Hindlimb muscle (tissue), 1 donor: Measurements from ENCODE around the gene GNRH2. TPM values are rescaled to one million over a fixed set of nuclear protein-coding genes. Genes with fewer than 3 reads are reported as not detected.
A peak's percentile ranks its signal among the peaks of the same experiment; 100 is the strongest.
"Not testable (repeated sequence)": the region's sequence is repeated elsewhere in the genome, so short reads cannot be mapped to it uniquely, and the experiment has no call there.

Experiments used
- DNase-seq: peaks from one replicate; pipeline ENCODE4 v3.0.0-alpha.2; 2013
- polyA plus RNA-seq: library from polyadenylated mRNA; unstranded; fragments of 120-200 nt; gene quantifications from one replicate; pipeline ENCODE4 v1.2.1, GENCODE V29; 2013; ENCODE audit not compliant: insufficient read length

Gene GNRH2
- polyA plus RNA-seq, 1 donor: 0.35 TPM

GRCh38 chr20:3042625-3043024 lies 797 bp upstream of the GNRH2 start:
- DNase-seq: peak; percentile 62

DNA sequence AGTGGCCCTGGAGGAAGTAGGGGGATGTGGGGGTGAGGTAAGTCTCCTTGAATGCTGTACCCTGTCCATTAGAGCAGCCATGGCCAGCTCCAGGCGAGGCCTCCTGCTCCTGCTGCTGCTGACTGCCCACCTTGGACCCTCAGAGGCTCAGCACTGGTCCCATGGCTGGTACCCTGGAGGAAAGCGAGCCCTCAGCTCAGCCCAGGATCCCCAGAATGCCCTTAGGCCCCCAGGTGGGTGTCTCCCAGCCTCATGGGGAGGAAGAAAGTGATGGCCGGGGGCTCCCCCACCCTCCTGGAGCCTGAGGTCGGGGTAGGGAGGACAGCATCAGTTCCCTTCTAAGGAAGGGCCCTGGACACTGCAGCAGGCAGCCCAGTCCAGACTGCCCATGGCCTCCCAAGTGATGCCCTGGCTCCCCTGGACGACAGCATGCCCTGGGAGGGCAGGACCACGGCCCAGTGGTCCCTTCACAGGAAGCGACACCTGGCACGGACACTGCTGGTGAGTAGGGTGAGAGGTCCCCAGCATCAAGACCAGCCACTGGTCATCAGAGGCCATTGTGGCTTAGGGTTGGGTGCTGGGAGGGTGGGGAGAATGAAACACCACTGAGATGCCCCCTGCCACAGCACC lies 1.0 kb downstream of the GNRH2 start:
- DNase-seq: no peak

GRCh38 chr20:3045042-3045815 lies 1.8 kb downstream of the GNRH2 start:
- DNase-seq: no peak

DNA sequence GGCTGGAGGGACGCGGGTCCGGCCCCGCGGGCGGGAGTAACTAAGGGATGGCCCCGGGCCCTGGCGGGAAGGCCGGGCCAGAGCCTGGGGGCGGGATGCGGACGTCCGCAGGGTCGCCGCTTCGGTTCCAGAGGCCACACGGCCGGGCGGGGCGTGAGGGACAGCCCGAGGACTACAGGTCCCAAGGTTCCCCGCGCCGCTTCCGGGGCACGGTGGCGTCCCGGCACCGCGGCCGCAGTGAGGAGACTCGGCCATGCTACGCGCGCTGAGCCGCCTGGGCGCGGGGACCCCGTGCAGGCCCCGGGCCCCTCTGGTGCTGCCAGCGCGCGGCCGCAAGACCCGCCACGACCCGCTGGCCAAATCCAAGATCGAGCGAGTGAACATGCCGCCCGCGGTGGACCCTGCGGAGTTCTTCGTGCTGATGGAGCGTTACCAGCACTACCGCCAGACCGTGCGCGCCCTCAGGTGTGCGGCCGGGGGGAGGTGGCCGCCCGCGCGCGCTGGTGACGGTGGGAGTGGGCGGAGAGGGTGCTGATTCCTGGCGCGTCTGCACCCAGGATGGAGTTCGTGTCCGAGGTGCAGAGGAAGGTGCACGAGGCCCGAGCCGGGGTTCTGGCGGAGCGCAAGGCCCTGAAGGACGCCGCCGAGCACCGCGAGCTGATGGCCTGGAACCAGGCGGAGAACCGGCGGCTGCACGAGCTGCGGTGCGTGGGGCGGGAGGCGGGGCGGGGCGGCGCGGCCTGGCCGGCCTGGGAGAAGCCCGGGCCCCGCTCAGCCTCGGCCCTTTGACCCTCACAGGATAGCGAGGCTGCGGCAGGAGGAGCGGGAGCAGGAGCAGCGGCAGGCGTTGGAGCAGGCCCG lies 2.6 kb downstream of the GNRH2 start, which contains the start of gene MRPS26:
Gene MRPS26, plus strand, starts transcription at position 237 of the 861 bp plus-strand sequence. Its CDS starts 17 bp downstream, at position 254.
- peak; percentile 93 for DNase-seq

DNA sequence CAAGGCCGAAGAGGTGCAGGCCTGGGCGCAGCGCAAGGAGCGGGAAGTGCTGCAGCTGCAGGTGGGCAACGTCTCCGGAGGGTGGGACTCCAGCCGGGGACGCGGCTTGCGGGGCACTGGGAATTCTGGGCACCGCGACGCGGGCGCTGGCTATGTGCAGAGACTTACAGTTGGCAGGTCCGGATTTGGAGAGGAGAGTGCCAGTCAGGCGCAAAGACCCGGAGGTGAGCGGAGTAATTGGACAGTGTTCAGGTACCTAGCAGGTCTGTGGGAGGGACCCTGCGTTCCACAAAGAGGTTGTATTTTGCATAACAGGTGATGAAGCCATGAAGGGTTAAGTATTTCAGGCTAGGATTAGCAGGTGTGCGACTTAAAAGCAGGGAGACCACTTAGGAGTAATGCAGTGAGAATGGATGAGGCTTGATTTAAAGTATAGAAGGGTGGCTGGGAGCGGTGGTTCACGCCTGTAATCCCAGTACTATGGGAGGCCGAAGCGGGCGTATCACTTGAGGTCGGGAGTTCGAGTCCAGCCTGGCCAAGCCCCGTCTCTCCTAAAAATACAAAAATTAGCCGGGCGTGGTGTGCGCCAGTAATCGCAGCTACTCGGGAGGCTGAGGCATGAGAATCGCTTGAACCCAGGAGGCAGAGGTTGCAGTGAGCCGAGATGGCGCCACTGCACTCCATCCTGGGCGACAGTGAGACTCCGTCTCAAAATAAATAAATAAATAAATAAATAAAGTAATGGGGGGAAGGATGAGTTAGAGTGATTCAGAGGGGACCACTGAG lies 3.4 kb downstream of the GNRH2 start:
- DNase-seq: no peak

DNA sequence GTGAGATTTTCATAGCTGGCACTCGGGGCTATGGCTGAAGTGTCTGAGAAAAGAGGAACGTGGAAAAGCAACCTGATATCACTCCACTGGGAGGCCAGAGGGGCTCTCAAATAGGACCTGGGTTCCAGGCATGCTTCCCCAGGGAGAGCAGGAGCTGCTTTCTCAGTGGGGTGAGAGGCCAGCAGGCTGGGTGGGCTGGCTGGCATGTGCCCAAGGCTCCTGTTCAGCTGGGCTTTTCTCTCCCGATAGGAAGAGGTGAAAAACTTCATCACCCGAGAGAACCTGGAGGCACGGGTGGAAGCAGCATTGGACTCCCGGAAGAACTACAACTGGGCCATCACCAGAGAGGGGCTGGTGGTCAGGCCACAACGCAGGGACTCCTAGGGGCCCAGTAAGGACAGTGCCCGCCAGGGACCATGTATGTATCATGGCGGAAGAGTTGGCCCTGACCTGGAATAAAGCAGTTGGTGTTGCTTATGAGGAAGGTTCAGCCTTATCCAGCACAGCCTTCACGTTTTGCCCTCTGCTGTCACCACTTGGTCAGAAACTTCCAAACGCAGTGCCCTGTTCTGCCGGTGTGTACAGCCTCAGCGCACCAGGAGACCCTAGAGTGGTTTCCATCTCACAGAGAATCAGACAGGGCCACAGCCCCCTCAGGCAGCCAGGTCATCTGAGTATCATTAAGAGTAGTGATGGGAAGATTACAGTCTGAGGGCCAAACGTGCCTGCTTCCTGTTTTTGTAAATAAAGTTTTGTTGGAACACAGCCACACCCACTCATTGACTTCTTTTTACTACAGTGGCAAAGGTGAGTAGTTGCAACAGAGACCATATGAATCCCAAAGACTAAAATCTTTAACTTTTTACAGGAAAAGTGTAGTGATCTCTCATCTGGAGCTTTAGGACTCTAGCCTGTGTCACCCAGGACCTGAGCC lies 4.3 kb downstream of the GNRH2 start:
- no peak for DNase-seq

DNA sequence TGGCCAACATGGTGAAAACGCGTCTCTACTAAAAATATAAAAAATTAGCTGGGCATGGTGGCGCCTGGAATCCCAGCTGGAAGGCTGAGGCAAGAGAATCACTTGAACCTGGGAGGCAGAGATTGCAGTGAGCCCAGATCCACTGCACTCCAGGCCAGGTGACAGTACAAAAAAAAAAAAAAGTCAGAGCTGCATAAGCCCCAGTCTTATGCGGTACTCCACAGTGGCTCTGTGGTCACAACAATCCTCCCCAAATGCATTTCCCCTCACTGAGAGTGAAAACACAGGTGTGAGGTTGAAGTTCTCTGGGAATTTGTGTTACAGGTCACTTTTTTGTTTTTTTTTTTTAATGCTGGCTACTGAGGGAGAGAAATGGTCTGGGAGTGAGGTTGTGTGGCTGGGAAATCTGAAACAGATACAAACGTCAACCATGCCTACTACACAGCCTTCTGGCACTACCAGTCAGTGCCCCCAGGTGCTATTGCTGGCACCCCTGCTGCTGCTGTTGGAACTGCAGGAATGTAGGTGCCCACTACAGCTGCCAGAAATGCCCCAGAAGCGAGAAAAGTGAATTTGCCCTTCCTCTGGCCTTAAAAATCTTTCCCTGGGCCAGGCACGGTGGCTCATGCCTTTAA lies 8.1 kb downstream of the GNRH2 start:
- no peak for DNase-seq

GRCh38 chr20:3059489-3059888 lies 16.1 kb downstream of the GNRH2 start:
- no peak for DNase-seq

DNA sequence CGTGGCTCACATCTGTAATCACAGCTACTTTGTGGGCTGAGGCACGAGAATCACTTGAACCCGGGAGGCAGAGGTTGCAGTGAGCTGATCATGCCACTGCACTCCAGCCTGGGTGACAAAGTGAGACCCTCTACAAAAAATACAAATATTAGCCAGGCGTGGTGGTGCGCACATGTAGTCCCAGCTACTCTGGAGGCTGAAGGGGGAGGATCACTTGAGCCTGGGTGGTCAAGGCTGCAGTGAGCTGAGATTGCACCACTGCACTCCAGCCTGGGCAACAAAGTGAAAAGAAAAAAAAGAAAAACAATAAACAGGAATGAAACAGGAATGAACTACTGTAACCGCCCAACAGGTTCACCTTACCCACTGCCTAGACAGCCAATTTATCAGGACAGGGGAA lies 20.7 kb downstream of the GNRH2 start:
- DNase-seq: not testable (repeated sequence)

DNA sequence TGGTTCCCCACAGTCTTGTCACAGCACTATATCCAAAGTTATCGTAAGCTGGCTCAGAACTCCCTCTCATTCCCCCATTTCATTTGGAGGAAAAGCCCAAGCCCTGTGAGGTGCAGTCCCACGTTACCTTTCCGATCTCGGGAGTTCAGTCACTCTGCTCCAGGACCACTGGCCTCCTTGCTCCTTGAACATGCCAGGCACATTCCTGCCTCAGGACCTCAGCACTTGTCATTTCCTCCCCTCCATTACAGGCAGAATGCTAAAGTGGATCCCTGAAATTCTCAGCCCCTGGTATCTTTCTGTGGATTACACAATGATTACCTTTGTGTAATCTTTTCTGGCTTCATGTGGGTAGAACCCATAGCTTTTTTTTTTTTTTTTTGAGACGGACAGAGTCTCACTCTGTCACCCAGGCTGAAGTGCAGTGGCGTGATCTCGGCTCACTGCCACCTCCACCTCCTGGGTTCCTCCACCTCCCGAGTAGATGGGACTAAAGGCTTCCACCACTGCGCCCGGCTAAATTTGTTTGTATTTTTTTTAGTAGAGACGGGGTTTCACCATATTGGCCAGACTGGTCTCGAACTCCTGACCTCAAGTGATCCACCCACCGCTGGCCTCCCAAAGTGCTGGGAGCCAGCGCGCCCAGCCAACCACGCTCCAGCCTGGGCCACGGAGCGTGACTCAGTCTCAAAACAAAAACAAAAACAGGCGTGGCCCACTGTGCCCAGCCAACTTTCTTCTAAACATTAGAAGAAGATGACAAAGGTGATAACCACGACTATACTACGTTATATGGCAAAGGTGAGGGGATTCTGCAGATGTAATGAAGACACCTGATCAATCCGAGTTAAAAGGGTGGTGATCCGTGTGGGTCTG lies 24.0 kb downstream of the GNRH2 start:
- DNase-seq: no peak

- no peak for DNase-seq
Measured at GRCh38 chr20:3068075-3068474, 24.7 kb downstream of the GNRH2 start.

- no peak for DNase-seq
Measured at GRCh38 chr20:3068986-3069900, 25.8 kb downstream of the GNRH2 start.

GRCh38 chr20:3070725-3071124 lies 27.3 kb downstream of the GNRH2 start:
- DNase-seq: no peak

DNA sequence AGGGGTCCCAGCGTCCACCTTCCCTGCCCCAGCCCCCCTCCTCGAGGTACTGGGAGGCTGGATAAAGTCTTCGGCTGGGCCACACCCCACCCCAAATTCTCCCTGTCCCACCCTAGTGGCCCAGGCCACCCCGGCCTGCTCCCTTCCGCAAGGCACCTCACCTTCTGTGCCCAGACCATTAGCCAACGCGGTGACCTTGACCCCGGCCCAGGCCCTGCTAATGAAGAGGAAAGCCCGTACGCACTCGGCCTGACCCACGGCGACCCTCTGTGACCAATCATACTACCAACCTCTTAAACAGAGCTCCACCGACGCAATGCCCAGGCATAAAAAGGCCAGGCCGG lies 27.8 kb downstream of the GNRH2 start:
- DNase-seq: no peak

DNA sequence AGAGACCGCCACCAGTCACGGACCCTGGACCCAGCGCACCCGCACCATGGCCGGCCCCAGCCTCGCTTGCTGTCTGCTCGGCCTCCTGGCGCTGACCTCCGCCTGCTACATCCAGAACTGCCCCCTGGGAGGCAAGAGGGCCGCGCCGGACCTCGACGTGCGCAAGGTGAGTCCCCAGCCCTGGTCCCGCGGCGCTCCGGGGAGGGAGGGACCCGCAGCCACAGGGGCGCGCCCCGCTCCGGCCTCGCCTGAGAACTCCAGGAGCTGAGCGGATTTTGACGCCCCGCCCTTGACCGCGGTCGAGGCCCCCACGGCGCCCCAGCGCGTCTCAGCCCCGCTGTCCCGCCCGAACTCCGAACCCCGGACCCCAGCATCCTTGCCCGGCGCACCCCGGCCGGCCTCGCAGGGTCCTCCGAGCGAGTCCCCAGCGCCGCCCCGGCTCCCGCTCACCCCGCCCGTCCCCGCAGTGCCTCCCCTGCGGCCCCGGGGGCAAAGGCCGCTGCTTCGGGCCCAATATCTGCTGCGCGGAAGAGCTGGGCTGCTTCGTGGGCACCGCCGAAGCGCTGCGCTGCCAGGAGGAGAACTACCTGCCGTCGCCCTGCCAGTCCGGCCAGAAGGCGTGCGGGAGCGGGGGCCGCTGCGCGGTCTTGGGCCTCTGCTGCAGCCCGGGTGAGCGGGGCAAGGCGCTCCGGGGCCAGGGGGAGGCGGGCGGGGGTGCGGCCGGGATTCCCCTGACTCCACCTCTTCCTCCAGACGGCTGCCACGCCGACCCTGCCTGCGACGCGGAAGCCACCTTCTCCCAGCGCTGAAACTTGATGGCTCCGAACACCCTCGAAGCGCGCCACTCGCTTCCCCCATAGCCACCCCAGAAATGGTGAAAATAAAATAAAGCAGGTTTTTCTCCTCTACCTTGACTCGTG lies 28.4 kb downstream of the GNRH2 start, which contains the start of gene OXT:
Gene OXT, plus strand, starts transcription at position 11 of the 920 bp plus-strand sequence. Its CDS starts 36 bp downstream, at position 47.
- DNase-seq: peak; percentile 59

GRCh38 chr20:3072530-3073250 lies 29.3 kb downstream of the GNRH2 start:
- no peak for DNase-seq

DNA sequence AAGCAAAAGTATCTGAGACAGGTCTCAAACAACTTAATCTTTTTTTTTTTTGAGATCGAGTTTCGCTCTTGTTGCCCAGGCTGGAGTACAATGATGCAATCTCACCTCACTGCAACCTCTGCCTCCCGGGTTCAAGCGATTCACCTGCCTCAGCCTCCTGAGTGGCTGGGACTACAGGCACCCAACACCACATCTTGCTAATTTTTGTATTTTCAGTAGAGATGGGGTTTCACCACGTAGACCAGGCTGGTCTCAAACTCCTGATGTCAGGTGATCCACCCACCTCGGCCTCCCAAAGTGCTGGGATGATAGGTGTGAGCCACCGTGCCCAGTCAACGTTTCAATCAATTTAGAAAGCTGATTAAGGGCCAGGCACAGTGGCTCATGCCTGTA lies 29.8 kb downstream of the GNRH2 start:
- DNase-seq: not testable (repeated sequence)
